HG02870 (cell line): ENCODE data around the gene PEPD.
"Not testable (repeated sequence)": the region's sequence is repeated elsewhere in the genome, so short reads cannot be mapped to it uniquely, and the experiment has no call there.

Experiments used
- ATAC-seq: cut with Tn5 transposase; IDR thresholded peaks from one replicate; pipeline ENCODE4 v1.9.1; 2021; ENCODE audit warnings: mild to moderate bottlenecking, moderate library complexity; ENCODE audit not compliant: unreplicated experiment

PEPD gene

DNA sequence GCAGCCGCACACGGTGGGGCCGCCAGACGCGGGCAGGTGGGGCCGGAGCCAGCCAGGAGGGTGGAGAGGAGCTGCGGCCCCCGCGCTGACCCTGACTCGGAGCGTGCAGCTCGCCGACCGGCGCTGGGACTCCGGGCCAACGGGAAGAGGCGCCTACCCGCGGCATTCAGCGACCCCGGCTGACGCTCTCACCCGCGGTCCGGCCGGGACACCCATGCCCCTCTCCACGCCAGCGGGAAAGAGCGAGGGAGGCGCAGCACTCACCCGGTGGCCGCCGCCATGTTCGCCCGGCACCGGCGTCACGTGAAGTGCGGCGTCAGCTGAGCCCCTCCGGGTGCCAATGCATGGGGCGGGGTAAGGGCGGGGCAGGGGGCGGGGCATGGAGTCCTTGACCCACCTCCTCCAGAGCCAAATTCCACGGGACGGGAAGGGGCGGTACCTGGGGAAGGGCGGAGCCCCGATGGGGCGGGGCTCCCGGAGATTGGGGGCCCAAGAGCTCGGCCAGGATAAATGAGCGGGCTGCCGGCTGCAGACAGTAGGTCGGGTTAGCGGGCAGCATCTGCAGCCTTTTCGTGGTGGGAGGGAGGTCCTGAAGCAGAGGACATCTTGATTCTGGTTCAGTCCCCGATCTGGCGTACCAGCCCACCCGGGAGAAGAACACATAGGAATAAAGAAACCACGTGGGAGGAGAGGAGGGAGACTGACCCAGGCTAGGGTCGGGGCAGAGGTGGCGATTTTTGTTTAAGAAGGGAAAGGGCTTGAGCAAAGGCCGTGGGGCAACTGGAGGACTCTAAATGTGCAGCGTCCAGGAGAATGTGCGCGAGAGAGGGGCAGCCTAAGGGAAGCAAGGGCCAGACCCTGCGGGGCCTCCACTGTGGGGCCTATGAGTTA lies at the start of gene PEPD:
TSS of gene PEPD (minus strand) at position 312 of the 891 bp plus-strand sequence. CDS start at position 281, 31 bp downstream.
- peak; percentile 91 for ATAC-seq

DNA sequence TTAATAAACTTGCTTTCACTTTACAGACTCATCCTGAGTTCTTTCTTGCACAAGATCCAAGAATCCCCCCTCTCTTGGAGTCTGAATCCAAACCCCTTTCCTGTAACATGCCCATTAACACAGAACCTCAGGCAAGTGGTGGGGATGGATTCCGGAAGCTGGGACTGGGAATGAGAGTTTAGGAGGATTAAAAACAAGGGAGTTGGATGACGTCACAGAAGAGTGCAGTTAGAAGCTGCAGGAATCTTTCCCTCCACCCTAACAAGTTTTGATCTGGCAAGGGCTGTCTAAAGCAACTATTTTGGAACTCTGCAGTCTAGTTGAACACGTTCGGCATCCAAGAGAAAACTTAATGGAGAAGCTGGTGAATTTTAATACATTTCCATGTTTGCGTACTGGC lies 48.2 kb upstream of the PEPD start:
- no peak for ATAC-seq

DNA sequence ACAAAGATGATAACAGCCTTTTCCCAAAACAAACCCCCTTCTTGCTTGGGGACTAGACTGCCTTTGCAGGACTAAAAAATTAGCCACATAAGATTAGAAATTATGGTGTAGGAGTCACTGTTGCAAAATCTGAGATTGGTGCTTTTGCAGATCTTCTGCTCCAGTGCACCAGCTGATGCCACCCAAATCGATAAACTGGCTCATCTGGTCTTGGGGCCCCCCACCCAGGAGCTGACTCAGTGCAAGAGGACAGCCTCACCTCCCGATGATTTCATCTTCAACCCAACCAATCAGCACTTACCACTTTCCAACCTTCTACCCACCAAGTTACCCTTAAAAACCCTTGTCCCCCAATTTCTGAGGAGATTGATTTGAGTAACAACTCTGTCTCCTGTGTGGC lies 47.1 kb upstream of the PEPD start:
- no peak for ATAC-seq

GRCh38 chr19:33564836-33565338 lies 43.3 kb upstream of the PEPD start:
- ATAC-seq = no peak

- ATAC-seq = no peak
Measured at GRCh38 chr19:33562636-33563035, 41.0 kb upstream of the PEPD start.

- ATAC-seq = not testable (repeated sequence)
Measured at GRCh38 chr19:33561666-33562065, 40.1 kb upstream of the PEPD start.

GRCh38 chr19:33561261-33561660 lies 39.7 kb upstream of the PEPD start:
- ATAC-seq = no peak

DNA sequence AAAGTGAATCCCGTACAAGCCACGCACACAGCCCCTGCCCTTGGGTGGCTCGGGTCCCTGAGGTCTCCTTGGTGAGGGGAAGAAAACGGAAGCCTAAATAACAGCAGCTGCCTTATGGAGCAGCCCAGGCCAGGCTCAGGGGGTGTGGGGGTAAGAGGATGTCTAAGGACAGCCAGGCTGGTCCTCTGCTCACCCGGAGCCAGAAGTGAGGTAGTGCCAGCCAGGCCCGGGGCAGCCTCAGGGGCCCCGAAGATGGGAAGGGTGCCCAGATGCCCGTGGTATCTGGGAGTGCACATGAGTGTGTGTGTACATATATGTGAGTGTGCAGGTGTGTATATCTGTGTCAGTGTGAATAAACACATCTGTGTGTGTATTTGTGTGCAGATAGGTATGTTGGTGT lies 38.4 kb upstream of the PEPD start:
- no peak for ATAC-seq

DNA sequence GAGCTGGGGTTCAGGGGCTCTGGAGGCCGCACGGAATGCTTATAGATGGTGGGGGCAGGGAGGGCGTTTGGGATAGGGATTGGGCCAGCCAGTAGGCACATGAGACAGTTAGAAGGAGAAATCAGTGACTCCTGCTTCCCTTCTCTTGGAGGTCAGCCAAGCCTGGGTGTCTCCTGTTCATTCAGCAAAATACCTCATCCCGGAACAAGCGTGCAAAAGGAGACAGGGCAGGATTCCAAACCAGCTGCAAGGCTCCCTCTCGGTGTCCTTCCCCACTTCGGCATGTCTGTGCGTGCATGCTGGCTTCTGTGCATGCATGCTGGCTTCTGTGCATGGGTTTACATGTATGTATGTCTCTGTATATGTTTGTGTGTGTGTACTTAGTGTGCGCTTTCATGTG lies 37.3 kb upstream of the PEPD start:
- ATAC-seq = no peak

DNA sequence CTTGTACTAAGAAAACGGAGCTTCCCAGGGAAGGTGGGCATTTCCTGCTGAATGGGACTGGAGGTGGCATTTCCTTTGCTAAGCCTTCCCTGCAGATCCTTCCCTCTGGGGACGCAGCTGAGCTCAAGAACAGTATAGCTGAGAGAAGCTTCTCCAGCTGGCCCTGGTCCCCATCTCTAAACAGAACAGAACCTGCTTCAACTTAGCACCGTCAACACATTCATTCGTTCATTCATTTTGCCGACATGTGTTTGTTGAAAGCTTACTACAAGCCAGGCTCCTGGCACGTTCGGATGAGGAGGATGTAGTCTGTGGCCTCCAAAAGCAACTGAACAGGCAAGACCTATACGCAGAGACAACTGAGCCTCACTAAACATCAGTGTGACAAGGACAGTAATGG lies 36.6 kb upstream of the PEPD start:
- no peak for ATAC-seq

DNA sequence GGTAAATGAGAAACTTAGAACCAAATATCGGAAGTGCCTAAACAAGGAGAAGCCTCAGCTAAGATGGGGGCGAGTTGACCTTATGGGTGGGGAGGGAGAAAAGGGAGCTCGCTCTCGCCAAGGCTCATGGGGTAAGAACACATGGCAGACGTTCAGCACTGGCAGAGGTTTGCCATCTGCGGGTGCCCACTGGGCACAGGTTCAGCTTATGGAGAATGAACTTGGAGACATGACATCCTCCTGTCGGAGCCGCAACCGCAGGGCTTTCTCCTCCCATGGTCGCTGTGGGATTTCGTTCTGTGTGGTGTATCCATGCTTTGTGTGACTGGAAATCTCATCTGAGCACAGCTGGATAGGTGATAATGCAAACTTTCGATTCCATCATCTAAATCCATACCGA lies 36.1 kb upstream of the PEPD start:
- ATAC-seq = no peak

DNA sequence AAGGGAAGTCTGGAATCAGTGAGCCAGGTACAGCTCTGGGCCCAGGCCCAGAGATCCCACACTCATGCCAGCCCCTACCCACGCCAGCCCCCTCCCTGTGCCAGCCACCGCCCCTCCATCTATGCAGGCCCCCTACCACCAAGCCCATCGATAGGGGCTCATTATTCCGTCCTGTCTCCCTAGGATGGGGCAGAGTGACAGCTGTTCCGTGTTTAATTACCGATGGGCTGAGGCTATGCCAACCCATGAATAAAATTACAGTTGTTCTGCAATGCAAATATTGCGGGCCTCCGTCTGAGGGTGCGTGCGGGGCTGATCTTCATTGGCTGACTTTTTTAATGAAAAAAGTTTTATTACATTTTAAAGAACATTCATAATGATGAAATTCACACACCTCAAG lies 35.6 kb upstream of the PEPD start:
- ATAC-seq = no peak

GRCh38 chr19:33556261-33556660 lies 34.7 kb upstream of the PEPD start:
- no peak for ATAC-seq

DNA sequence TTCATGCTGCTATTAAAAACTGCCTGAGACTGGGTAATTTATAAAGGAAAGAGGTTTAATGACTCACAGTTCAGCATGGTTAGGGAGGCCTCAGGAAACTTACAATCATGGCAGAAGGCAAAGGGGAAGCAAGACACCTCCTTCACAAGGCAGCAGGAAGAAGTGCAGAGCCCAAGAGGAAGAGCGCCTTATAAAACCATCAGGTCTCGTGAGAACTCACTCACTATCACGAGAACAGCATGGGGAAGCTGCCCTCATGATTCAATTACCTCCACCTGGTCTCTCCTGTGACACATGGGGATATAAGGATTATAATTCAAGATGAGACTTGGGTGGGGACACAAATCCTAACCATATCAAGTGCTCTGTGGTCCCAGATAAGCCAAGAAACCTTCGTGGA lies 34.1 kb upstream of the PEPD start:
- not testable (repeated sequence) for ATAC-seq

DNA sequence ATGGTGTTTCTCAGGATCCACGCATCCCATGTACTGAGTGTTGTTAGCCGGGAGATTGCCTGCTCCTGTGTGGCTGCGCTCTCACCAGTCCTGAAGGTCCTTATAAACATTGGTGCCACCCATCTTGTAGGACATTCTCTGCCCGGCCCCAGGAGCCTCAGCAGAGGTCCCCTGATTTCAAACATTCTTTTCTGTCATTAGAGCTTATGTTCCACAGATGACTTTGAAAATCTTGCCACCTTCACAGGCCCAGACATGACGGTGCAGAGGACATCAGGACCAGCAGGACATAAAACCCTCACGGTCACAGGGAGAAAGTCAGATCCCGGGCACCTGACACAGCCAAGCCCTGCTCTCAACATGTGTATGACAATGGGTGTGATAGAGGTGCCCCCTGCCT lies 33.2 kb upstream of the PEPD start:
- no peak for ATAC-seq

DNA sequence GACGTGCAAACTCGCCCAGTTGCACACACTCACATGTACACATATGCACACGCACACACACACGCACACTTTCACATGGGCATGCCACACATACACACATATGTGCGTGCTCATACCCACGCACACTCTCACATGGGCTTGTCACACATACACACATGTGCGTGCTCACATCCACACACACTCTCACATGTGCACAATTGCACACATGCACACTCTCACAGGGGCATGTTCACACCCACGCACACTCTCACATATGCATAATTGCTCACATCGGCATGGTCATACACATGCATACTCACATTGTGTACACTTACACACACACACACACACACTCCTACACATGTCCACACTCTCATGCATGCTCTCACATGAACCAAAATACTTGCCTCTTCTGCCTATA lies 32.8 kb upstream of the PEPD start:
- no peak for ATAC-seq

DNA sequence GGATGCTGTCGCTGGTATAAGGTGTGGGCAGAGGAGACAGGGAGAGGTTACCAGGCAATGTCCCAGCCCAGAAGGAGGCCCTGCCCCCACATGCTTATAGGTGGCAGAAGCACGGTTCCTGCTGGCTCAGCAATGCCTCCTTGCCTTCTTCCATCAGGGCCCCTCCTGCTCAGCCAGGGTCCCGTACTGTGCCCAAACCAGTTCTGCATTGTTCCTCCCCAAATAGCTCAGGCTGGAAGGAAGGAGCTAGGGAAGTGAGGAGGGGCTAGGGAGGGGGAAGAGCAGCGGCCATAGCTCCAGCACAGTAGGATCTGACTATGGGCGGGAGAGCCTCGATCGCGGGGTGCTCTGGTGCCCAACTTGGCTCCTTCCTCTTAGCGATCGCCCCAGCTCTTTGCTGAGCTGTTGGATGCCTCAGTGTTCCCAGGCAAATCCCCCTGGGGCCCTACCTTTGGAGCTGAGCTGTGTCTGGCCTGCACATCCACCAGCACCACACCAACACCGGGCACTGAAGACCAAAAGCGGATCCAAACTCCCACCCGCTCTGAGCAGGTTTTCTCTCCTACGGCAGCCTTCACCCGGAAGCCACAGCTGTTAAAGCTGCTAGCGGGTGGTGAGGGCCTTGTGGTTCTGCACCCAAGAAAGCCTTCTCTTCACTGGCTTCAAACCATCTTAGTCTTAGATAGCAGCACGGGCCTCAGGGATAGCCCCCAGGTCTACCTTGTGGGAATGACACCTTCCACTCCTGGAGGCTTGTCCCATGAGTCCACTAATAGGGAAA lies 32.1 kb upstream of the PEPD start:
- no peak for ATAC-seq

- ATAC-seq = no peak
Measured at GRCh38 chr19:33552928-33553279, 31.3 kb upstream of the PEPD start.

DNA sequence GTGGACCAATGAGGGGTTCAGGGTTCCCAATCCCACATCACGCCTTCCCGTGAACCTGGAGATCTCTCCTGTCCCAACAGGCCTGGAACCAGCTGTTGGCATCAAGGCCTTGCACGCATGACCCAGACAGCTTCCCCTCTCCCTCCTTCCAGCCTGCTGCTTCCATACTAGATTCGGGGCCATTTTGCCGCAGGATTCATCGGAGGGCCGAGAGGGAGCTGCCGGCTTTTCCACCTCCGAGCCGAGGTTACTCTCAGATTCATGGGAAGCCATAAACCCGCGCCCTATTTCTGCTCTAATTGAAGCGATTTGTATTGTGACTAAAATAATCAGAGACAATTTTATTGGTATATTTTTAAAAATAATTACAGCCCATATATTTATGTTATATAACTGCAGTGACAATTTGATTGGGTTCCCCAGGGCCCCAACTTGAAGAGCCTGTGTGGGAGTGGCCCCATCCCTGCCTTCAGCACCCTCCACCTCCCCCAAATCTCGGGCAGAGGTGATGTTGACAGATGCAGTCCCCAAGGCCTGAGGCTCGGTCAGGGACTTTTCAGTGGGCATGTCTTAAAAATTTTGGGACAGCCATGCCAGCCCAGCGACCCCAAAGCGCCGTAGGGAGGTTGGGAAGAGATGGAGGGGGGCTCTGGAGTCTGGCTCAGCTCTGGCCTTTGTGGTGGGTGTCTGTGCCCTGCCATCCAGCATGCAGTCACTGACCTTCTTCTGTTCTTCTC lies 30.8 kb upstream of the PEPD start:
- ATAC-seq = no peak

DNA sequence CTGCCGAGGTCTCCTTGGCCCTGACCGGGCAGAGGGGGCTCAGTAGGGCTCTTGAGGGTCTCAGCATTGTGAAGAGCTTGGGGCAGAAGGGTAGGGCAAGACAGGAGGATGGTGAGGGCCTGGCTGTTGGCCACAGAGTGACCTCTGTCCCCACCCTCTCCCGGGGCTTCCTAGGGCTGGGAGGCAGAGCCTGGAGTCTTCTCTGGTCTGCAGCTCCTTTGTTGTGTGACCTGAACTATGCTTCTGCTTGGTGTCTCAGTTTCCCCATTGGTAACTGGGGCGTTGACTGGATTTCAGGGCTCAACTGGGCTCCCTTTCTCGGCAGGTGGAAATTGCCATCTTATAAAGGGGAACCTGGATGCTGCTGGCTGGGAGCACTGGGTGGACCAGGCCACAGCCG lies 30.1 kb upstream of the PEPD start:
- no peak for ATAC-seq

GRCh38 chr19:33550768-33551167 lies 29.2 kb upstream of the PEPD start:
- no peak for ATAC-seq
